Lower leg skin (tissue), 3 donors: ENCODE measurements around the gene CPLANE1.

Experiments used
- POLR2A ChIP-seq, 2 donors: fragments of 450-650 bp; IDR thresholded peaks; one replicate each; pipeline ENCODE4 v1.6.1; 2016 to 2017; ENCODE audit warnings: antibody characterized with exemption in 2 of 2, mild to moderate bottlenecking in 1 of 2, moderate library complexity in 1 of 2
- TF ChIP-seq, protein P1 (sequence below), 3 donors: fragments of 450-650 bp; IDR thresholded peaks; one replicate each; pipeline ENCODE4 v1.5.1; 2016; ENCODE audit warnings: antibody characterized with exemption in 3 of 3, mild to moderate bottlenecking in 3 of 3, moderate library complexity in 2 of 3

- TF ChIP-seq, protein P1, sequence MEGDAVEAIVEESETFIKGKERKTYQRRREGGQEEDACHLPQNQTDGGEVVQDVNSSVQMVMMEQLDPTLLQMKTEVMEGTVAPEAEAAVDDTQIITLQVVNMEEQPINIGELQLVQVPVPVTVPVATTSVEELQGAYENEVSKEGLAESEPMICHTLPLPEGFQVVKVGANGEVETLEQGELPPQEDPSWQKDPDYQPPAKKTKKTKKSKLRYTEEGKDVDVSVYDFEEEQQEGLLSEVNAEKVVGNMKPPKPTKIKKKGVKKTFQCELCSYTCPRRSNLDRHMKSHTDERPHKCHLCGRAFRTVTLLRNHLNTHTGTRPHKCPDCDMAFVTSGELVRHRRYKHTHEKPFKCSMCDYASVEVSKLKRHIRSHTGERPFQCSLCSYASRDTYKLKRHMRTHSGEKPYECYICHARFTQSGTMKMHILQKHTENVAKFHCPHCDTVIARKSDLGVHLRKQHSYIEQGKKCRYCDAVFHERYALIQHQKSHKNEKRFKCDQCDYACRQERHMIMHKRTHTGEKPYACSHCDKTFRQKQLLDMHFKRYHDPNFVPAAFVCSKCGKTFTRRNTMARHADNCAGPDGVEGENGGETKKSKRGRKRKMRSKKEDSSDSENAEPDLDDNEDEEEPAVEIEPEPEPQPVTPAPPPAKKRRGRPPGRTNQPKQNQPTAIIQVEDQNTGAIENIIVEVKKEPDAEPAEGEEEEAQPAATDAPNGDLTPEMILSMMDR (IDR thresholded peaks at IDR 0.05) = no peak
- TF ChIP-seq POLR2A (IDR thresholded peaks at IDR 0.05) = no peak
Measured at GRCh38 chr5:37272511-37272910, 23.3 kb upstream of the CPLANE1 start.
